HepG2 (cell line): ENCODE measurements around the gene EIF4G1. TPM values are rescaled to one million over a fixed set of nuclear protein-coding genes. Genes with fewer than 3 reads are reported as not detected.

ENCODE experiments used
- BATF2 ChIP-seq: sonication (generic); formaldehyde crosslinking; IDR thresholded peaks from 2 replicates; pipeline ENCODE4 v1.8.0; 2022; ENCODE audit warnings: mild to moderate bottlenecking, missing genetic modification reagents, moderate library complexity
- CENPX ChIP-seq: sonication (generic); formaldehyde crosslinking; IDR thresholded peaks from 2 replicates; pipeline ENCODE4 v1.9.0; 2021; ENCODE audit warnings: mild to moderate bottlenecking, missing genetic modification reagents, moderate library complexity
- CREB3 ChIP-seq: sonication (generic); formaldehyde crosslinking; IDR thresholded peaks from 2 replicates; pipeline ENCODE4 v1.5.0; 2020; ENCODE audit warnings: missing genetic modification reagents
- ELF1 ChIP-seq: sonication (generic); formaldehyde crosslinking; IDR thresholded peaks from 2 replicates; pipeline ENCODE4 v1.4.0; 2020; ENCODE audit warnings: missing genetic modification reagents
- IRF2 ChIP-seq: IDR thresholded peaks from 2 replicates; pipeline ENCODE4 v1.6.1; 2018; ENCODE audit warnings: missing genetic modification reagents, missing compliant biosample characterization
- KDM5A ChIP-seq: fragments of 200-600 bp; sonication (generic); IDR thresholded peaks from 2 replicates; pipeline ENCODE4 v1.7.0; 2018; ENCODE audit warnings: antibody characterized with exemption, mild to moderate bottlenecking, low read length, borderline replicate concordance
- KMT2B ChIP-seq: IDR thresholded peaks from 2 replicates; pipeline ENCODE4 v1.6.1; 2016; ENCODE audit warnings: missing genetic modification reagents, missing compliant biosample characterization
- MIER2 ChIP-seq: IDR thresholded peaks from 2 replicates; pipeline ENCODE4 v1.6.1; 2016; ENCODE audit warnings: missing biosample characterization, missing genetic modification reagents
- PRDM10 ChIP-seq: sonication (generic); formaldehyde crosslinking; IDR thresholded peaks from 2 replicates; pipeline ENCODE4 v1.4.0; 2020; ENCODE audit warnings: low read depth, missing genetic modification reagents
- PRPF4 ChIP-seq: fragments of 200-400 bp; formaldehyde crosslinking; IDR thresholded peaks from 2 replicates; pipeline ENCODE4 v1.6.1; 2016; ENCODE audit warnings: low read length, low read depth; ENCODE audit not compliant: poor library complexity, severe bottlenecking
- TEAD2 ChIP-seq: sonication (generic); formaldehyde crosslinking; IDR thresholded peaks from 2 replicates; pipeline ENCODE4 v1.9.0; 2021; ENCODE audit warnings: missing genetic modification reagents
- USF2 ChIP-seq, 2 experiments: sonication (generic) in 1 of 2; formaldehyde crosslinking in 1 of 2; IDR thresholded peaks; 2 replicates each; pipeline versions ENCODE4 v1.5.1 to v1.6.1; 2011 to 2020; ENCODE audit warnings: borderline replicate concordance in 1 of 2, low read depth in 1 of 2, low read length in 1 of 2, mild to moderate bottlenecking in 1 of 2, missing genetic modification reagents in 1 of 2, moderate library complexity in 1 of 2
- ZNF205 ChIP-seq: IDR thresholded peaks from 2 replicates; pipeline ENCODE4 v1.6.1; 2018; ENCODE audit warnings: missing biosample characterization, missing genetic modification reagents
- ZNF224 ChIP-seq: sonication (generic); formaldehyde crosslinking; IDR thresholded peaks from 2 replicates; pipeline ENCODE4 v1.5.0; 2020; ENCODE audit warnings: mild to moderate bottlenecking, missing genetic modification reagents
- ZNF281 ChIP-seq: sonication (generic); formaldehyde crosslinking; IDR thresholded peaks from 2 replicates; pipeline ENCODE4 v1.4.0; 2020; ENCODE audit warnings: missing genetic modification reagents, borderline replicate concordance
- ZNF580 ChIP-seq: IDR thresholded peaks from 2 replicates; pipeline ENCODE4 v1.6.1; 2016; ENCODE audit warnings: low read depth, borderline replicate concordance
- ZNF619 ChIP-seq: sonication (generic); formaldehyde crosslinking; IDR thresholded peaks from 2 replicates; pipeline ENCODE4 v1.4.0; 2020; ENCODE audit warnings: mild to moderate bottlenecking, missing genetic modification reagents
- polyA plus RNA-seq, 8 experiments: library from polyadenylated mRNA; depleted of rRNA in 3 of 8; stranded (reverse) in 7 of 8; unstranded in 1 of 8; fragments of >200 nt; fragmentation: Illumina TruSeq in 4 of 8; extraction: Trizol in 4 of 8; gene quantifications; 2 replicates each; pipeline versions ENCODE4 v1.2.1 to v1.2.3, GENCODE V29; 2011 to 2016; ENCODE audit warnings: low read depth in 4 of 8, missing spikeins in 1 of 8, mixed read lengths in 1 of 8; ENCODE audit not compliant: insufficient read depth in 1 of 8
- total RNA-seq, 5 experiments: library from RNA; depleted of rRNA; stranded (reverse); fragments of >200 nt; fragmentation: Illumina TruSeq; extraction: Trizol; gene quantifications; 2 replicates each; pipeline ENCODE4 v1.2.3, GENCODE V29; 2016; ENCODE audit warnings: low read depth in 1 of 5

EIF4G1 gene
- total and polyA plus RNA-seq, 2 of the 13 experiments (the other 11 are each of a cell fraction or from before 2014, with no cell fraction given), result 208 to 213 TPM

GRCh38 chr3:184335661-184336546 lies 21.5 kb downstream of the EIF4G1 start (continued):
- TF ChIP-seq BATF2 (CRISPR knock-in tag) (no peak), ZNF580 (CRISPR knock-in tag) (no peak), MIER2 (no peak), ZNF224 (CRISPR knock-in tag) (no peak), ZNF619 (CRISPR knock-in tag) (no peak), ZNF281 (CRISPR knock-in tag) (no peak), IRF2 (peak; percentile 23; the same call in 1 of the 2 replicates), PRPF4 (no peak), CENPX (CRISPR knock-in tag) (no peak), TEAD2 (no peak), KMT2B (CRISPR knock-in tag) (peak; percentile 17; the same call in 1 of the 2 replicates), KDM5A (no peak; the same call in 1 of the 2 replicates), ZNF205 (no peak), PRDM10 (CRISPR knock-in tag) (no peak; the same call in 1 of the 2 replicates), USF2 (IDR thresholded peaks at IDR 0.05; ENCODE audit: low read depth, low read length) (no peak), USF2 (CRISPR knock-in tag; IDR thresholded peaks at IDR 0.05; ENCODE audit: borderline replicate concordance) (no peak; the same call in 1 of the 2 replicates), CREB3 (no peak), ELF1 (CRISPR knock-in tag) (no peak)
